RWPE1 (cell line): Measurements from ENCODE around the gene ZNF573.
"Not testable (repeated sequence)": the region's sequence is repeated elsewhere in the genome, so short reads cannot be mapped to it uniquely, and the experiment has no call there.

Source experiments
- CTCF ChIA-PET: fragments of 350-600 bp; sonication (Branson Sonifier 250); formaldehyde crosslinking; extraction: SDS; loops from one replicate; lab custom pipeline; 2021; lab: Yijun Ruan, JAX
- POLR2A ChIA-PET: fragments of 400-600 bp; formaldehyde crosslinking; extraction: SDS; loops from one replicate; lab custom pipeline; 2020; ENCODE audit warnings: antibody characterized with exemption; ENCODE audit not compliant: low non-redundant PET; lab: Yijun Ruan, JAX
- DNase-seq: peaks from one replicate; pipeline ENCODE4 v3.0.0; 2012; ENCODE audit warnings: low spot score
- H3K27ac ChIP-seq: fragments of 450-650 bp; 2 replicates; pipeline ENCODE4 v1.5.1; 2017
- TF ChIP-seq, protein P1 (sequence below): fragments of 450-650 bp; conservative IDR thresholded peaks from 2 replicates; pipeline ENCODE4 v1.5.1; 2017; ENCODE audit warnings: low read depth, mild to moderate bottlenecking

The ZNF573 gene

DNA sequence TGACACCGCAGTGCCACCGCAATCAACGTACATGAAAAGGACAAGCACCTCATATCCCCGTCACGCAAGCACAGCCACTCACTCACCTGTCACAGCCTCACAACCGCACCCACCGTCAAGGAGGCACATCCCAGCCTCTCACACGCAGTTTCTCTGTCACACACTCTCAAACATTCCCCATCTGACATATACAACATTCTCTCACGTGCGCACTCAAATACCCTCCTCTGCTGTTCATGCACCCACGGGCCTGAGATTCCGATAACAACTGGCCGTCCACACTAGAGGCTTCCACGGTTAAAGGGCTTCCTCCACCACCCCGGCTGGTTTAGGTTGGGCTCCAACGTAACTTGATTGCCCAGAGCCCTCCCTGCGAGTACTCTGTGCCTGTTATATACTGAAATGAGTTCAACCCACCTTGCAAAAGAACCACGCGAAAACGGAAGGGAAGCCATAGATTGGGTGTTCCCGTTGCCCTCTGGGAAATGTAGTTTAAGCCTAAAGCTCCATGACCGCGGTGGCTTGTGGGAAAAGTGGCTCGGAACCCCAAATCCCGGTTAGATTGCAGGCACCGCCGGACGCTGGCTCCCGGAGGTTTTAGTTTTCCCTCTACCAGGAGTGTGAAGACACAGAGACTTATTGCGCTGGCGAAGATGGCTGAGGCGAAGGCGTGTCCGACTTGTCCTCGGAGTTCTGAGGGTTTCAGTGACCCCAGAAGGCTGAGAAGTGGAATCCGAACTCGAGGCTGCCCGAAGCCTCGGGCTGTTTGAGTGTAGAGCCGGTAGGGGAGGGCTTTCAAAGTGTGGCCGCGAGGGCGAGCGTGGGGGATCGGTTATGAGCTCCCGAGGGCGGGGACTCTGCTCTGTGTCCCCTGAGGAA is at the start of gene ZNF573:
ZNF573 (minus strand) TSS at position 460 of the 879 bp plus-strand sequence. CDS start 5,857 bp downstream, outside the sequence.
- ChIA-PET POLR2A (no interaction called here), CTCF (interaction anchor here (1.1 kb wide), 1 partner anchor 56 kb away, joined by 3 read pairs; no protein-coding TSS in a partner anchor)
- peak; percentile 87 for DNase-seq
- H3K27ac ChIP-seq: peak within 1 kb of the TSS; percentile 88
- TF ChIP-seq, protein P1, sequence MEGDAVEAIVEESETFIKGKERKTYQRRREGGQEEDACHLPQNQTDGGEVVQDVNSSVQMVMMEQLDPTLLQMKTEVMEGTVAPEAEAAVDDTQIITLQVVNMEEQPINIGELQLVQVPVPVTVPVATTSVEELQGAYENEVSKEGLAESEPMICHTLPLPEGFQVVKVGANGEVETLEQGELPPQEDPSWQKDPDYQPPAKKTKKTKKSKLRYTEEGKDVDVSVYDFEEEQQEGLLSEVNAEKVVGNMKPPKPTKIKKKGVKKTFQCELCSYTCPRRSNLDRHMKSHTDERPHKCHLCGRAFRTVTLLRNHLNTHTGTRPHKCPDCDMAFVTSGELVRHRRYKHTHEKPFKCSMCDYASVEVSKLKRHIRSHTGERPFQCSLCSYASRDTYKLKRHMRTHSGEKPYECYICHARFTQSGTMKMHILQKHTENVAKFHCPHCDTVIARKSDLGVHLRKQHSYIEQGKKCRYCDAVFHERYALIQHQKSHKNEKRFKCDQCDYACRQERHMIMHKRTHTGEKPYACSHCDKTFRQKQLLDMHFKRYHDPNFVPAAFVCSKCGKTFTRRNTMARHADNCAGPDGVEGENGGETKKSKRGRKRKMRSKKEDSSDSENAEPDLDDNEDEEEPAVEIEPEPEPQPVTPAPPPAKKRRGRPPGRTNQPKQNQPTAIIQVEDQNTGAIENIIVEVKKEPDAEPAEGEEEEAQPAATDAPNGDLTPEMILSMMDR: no peak

DNA sequence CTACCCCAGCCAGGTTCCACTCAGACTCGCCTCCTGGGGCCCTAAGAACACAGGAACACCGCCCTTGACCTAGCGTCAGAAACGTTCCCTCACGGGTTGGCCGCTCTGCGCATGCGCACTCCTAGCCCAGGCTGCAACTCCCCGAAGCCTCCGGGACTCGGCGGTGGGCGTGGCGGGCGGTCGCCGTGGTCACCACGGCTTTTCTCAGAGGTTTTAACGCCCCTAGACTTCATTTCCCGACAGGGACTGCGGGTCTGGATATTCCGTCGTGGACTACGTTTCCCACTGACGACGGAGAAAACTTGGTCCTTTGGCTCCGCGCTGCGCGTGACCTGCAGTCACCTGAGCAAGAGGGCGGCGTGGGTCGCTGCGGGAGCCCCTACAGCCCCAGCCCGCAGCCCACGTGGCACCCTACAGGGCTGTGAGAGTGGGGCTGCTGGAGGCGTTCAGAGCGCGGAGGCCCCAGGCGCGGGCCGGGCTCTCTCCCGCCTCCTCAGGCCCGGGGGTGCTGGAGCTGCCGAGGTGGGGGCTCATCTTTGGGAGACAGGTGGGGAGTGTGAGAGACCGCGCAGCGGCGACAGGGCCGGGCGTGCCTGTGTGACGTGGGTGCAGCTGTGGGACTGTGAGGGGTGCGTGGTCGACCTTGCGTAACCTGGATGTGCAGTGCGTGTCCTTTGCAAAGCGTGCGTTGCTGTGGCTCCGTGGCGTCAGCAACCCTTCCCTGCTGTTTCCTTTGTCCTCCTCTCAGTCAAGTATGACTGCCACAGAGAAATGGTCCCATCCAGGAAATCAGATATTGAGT is 38.0 kb upstream of the ZNF573 start:
- H3K27ac ChIP-seq: no peak overlapping the region
- POLR2A ChIA-PET: no interaction called here
- TF ChIP-seq, protein P1: no peak
- peak; percentile 4 for DNase-seq
- CTCF ChIA-PET: no interaction called here

DNA sequence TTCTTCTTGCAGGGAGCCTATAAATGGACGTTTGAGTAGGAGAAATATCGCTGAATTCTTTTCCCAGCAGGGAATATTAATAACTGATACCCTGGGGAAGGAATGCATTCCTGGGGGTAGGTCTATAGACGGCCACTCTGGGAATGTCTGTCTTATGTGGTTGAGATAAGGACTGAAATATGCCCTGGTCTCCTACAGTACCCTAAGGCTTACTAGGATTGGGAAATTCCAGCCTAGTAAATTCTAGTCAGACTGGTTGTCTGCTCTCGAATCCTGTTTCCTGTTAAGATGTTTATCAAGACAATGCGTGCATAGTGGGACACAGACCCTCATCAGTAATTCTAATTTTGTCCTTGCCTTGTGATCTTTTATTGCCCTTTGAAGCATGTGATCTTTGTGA is 36.2 kb upstream of the ZNF573 start:
- DNase-seq, POLR2A ChIA-PET, CTCF ChIA-PET, H3K27ac ChIP-seq: not testable (repeated sequence)

DNA sequence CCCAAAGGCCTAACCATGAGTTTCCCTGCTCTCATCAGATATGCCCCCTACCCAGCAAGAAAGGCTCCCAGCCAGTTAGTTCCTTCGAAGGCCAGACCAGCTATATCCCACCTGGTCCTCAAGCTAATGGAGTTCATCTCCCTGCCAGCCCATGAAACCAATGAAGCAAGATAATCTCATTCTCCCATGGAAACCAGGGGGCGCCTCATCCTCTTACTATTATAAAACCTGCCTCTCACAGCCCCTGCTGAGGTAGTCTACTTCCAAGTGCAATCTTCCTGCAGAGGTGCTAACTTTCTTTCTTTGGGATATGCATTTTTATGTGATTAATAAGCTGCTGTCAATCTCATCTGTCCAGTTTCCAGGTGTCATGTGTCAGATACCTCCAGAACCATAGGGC is 34.0 kb upstream of the ZNF573 start:
- CTCF ChIA-PET: no interaction called here
- H3K27ac ChIP-seq: no peak overlapping the region
- POLR2A ChIA-PET: no interaction called here

DNA sequence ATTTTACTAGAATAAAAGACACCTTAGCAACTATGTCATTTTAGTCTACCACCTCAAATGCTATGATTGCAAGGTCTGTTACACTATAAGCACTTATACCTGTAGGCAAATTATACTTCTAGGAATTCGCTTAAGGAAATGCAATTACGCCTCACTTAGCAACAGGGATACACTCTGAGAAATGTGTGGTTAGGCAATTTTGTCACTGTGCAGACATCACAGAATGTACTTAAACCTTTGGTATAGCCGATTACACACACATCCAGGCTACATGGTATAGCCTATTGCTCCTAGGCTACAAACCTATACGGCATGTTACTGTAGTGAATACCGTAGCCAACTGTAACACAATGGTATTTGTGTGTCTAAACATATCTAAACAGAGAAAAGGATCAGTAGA is 30.0 kb upstream of the ZNF573 start:
- ChIA-PET POLR2A (no interaction called here), CTCF (no interaction called here)
- no peak overlapping the region for H3K27ac ChIP-seq
- no peak for DNase-seq
- TF ChIP-seq, protein P1: no peak

More for the DNA sequence above, 34.0 kb upstream of the ZNF573 start:
- TF ChIP-seq, protein P1: no peak
- no peak for DNase-seq

DNA sequence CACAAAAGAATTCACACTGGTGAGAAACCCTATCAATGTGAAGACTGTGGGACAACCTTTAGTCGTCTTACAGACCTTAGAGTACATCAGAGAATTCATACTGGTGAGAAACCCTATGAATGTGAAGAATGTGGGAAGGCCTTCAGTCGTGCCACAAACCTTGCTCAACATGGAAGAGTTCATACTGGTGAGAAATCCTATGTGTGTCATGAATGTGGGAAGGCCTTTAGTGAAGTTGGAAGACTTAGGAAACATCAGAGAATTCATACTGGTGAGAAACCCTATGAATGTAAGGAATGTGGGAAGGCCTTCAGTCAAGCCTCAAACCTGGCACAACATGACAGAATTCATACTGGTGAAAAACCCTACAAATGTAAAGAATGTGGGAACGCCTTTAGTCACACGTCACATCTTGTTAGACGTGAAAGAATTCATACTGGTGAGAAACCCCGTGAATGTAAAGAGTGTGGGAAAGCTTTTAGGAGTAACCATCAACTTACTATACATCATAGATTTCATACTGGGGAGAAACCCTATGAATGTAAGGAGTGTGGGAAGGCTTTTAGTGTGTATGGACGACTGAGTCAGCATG is 24.0 kb upstream of the ZNF573 start:
- ChIA-PET POLR2A (no interaction called here), CTCF (no interaction called here)
- no peak for DNase-seq
- H3K27ac ChIP-seq: no peak overlapping the region
- TF ChIP-seq, protein P1: no peak
